ENCODE measurements around the gene LRMDA.

LRMDA gene

GRCh38 chr10:75466001-75466400 lies 34.6 kb downstream of the LRMDA start:
- no peaks in the 10 kb centered on the region for H3K36me3 ChIP-seq (ENCODE audit: insufficient read depth)
- no peak for TF ChIP-seq CTCF (conservative IDR thresholded peaks at IDR 0.05; ENCODE audit: low read depth, low read length)
- no peak overlapping the region for H3K4me2 ChIP-seq
- no peaks in the 10 kb centered on the region for H3K79me2 ChIP-seq (ENCODE audit: insufficient read depth, low read depth)
- no peak overlapping the region for H3K9ac ChIP-seq
- H3K27ac ChIP-seq: no peak overlapping the region
- no peak overlapping the region for H2AFZ ChIP-seq (ENCODE audit: low read depth)
- no peaks in the 10 kb centered on the region for H3K4me1 ChIP-seq (ENCODE audit: low read depth, poor library complexity, severe bottlenecking)
- H3K4me3 ChIP-seq (IDR thresholded peaks at IDR 0.05; ENCODE audit: insufficient read depth, low read depth, low read length): no peak overlapping the region
- no peaks in the 10 kb centered on the region for H3K27me3 ChIP-seq (ENCODE audit: insufficient read depth, low read depth)
- H4K20me1 ChIP-seq (ENCODE audit: insufficient read depth): no peaks in the 10 kb centered on the region

GRCh38 chr10:75466886-75467285 lies 35.5 kb downstream of the LRMDA start:
- Histone ChIP-seq H3K36me3 (ENCODE audit: insufficient read depth) (no peaks in the 10 kb centered on the region), H4K20me1 (ENCODE audit: insufficient read depth) (no peaks in the 10 kb centered on the region), H3K4me3 (IDR thresholded peaks at IDR 0.05; ENCODE audit: insufficient read depth, low read depth, low read length) (no peak overlapping the region), H3K79me2 (ENCODE audit: insufficient read depth, low read depth) (no peaks in the 10 kb centered on the region), H3K4me2 (no peak overlapping the region), H3K9ac (no peak overlapping the region), H3K27ac (no peak overlapping the region), H3K27me3 (ENCODE audit: insufficient read depth, low read depth) (no peaks in the 10 kb centered on the region), H2AFZ (ENCODE audit: low read depth) (no peak overlapping the region), H3K4me1 (ENCODE audit: low read depth, poor library complexity, severe bottlenecking) (no peaks in the 10 kb centered on the region)
- no peak for TF ChIP-seq CTCF (conservative IDR thresholded peaks at IDR 0.05; ENCODE audit: low read depth, low read length)

GRCh38 chr10:75468612-75469005 lies 37.2 kb downstream of the LRMDA start:
- no peak overlapping the region for H3K27ac ChIP-seq
- H3K9ac ChIP-seq: no peak overlapping the region
- no peaks in the 10 kb centered on the region for H4K20me1 ChIP-seq (ENCODE audit: insufficient read depth)
- H3K27me3 ChIP-seq (ENCODE audit: insufficient read depth, low read depth): no peaks in the 10 kb centered on the region
- H3K4me3 ChIP-seq (IDR thresholded peaks at IDR 0.05; ENCODE audit: insufficient read depth, low read depth, low read length): no peak overlapping the region
- H2AFZ ChIP-seq (ENCODE audit: low read depth): no peak overlapping the region
- H3K36me3 ChIP-seq (ENCODE audit: insufficient read depth): no peaks in the 10 kb centered on the region
- TF ChIP-seq CTCF (conservative IDR thresholded peaks at IDR 0.05; ENCODE audit: low read depth, low read length): no peak
- no peaks in the 10 kb centered on the region for H3K79me2 ChIP-seq (ENCODE audit: insufficient read depth, low read depth)
- no peak overlapping the region for H3K4me2 ChIP-seq
- H3K4me1 ChIP-seq (ENCODE audit: low read depth, poor library complexity, severe bottlenecking): no peaks in the 10 kb centered on the region

GRCh38 chr10:75469006-75469616 lies 37.7 kb downstream of the LRMDA start:
- Histone ChIP-seq H2AFZ (ENCODE audit: low read depth) (no peak overlapping the region), H3K27ac (no peak overlapping the region), H3K4me2 (no peak overlapping the region), H3K27me3 (ENCODE audit: insufficient read depth, low read depth) (no peaks in the 10 kb centered on the region), H4K20me1 (ENCODE audit: insufficient read depth) (no peaks in the 10 kb centered on the region), H3K36me3 (ENCODE audit: insufficient read depth) (no peaks in the 10 kb centered on the region), H3K4me3 (IDR thresholded peaks at IDR 0.05; ENCODE audit: insufficient read depth, low read depth, low read length) (no peak overlapping the region), H3K79me2 (ENCODE audit: insufficient read depth, low read depth) (no peaks in the 10 kb centered on the region), H3K4me1 (ENCODE audit: low read depth, poor library complexity, severe bottlenecking) (no peaks in the 10 kb centered on the region), H3K9ac (no peak overlapping the region)
- no peak for TF ChIP-seq CTCF (conservative IDR thresholded peaks at IDR 0.05; ENCODE audit: low read depth, low read length)
